NCI-H526 treated with DMSO at 0.1 percent for 48 hours (cell line): ENCODE data around the gene RGS9BP.
"Not testable (repeated sequence)": the region's sequence is repeated elsewhere in the genome, so short reads cannot be mapped to it uniquely, and the experiment has no call there.

Source experiments
- DNase-seq: peaks from one replicate; lab custom pipeline; 2025; lab: John Stamatoyannopoulos, UW

Gene RGS9BP

GRCh38 chr19:32675720-32676185 is at the start of gene RGS9BP:
Gene RGS9BP (plus strand): TSS chr19:32675848. CDS start chr19:32676264, 416 bp downstream.
- peak; percentile 46 for DNase-seq

GRCh38 chr19:32626969-32627368 is 48.7 kb upstream of the RGS9BP start:
- DNase-seq: no peak

GRCh38 chr19:32627714-32628270 is 47.9 kb upstream of the RGS9BP start:
- no peak for DNase-seq

- DNase-seq: no peak
These were observed 45.3 kb upstream of the RGS9BP start for GRCh38 chr19:32630338-32630737.

- no peak for DNase-seq
These were observed 44.3 kb upstream of the RGS9BP start for GRCh38 chr19:32631381-32631780.

- DNase-seq: no peak
These were observed 38.2 kb upstream of the RGS9BP start for GRCh38 chr19:32637480-32637879.

- no peak for DNase-seq
These were observed 37.0 kb upstream of the RGS9BP start for GRCh38 chr19:32638625-32639024.

GRCh38 chr19:32642771-32643170 is 32.9 kb upstream of the RGS9BP start:
- no peak for DNase-seq

- no peak for DNase-seq
These were observed 29.1 kb upstream of the RGS9BP start for GRCh38 chr19:32646556-32646955.

GRCh38 chr19:32647361-32647760 is 28.3 kb upstream of the RGS9BP start:
- DNase-seq: no peak

GRCh38 chr19:32649751-32650150 is 25.9 kb upstream of the RGS9BP start:
- DNase-seq: no peak

- no peak for DNase-seq
These were observed 25.0 kb upstream of the RGS9BP start for GRCh38 chr19:32650671-32651070.

GRCh38 chr19:32651729-32652140 is 23.9 kb upstream of the RGS9BP start:
- DNase-seq: no peak

GRCh38 chr19:32652331-32652730 is 23.3 kb upstream of the RGS9BP start:
- not testable (repeated sequence) for DNase-seq

- peak; percentile 37 for DNase-seq
These were observed 22.6 kb upstream of the RGS9BP start for GRCh38 chr19:32652894-32653598.

- DNase-seq: no peak
These were observed 22.1 kb upstream of the RGS9BP start for GRCh38 chr19:32653599-32653915.

- not testable (repeated sequence) for DNase-seq
These were observed 19.3 kb upstream of the RGS9BP start for GRCh38 chr19:32656379-32656778.

- DNase-seq: no peak
These were observed 17.6 kb upstream of the RGS9BP start for GRCh38 chr19:32658075-32658474.

GRCh38 chr19:32658527-32658926 is 17.1 kb upstream of the RGS9BP start:
- DNase-seq: no peak

- no peak for DNase-seq
These were observed 14.3 kb upstream of the RGS9BP start for GRCh38 chr19:32661318-32661717.

GRCh38 chr19:32662186-32662585 is 13.5 kb upstream of the RGS9BP start:
- no peak for DNase-seq

- DNase-seq: no peak
These were observed 9.6 kb upstream of the RGS9BP start for GRCh38 chr19:32666084-32666483.

GRCh38 chr19:32669310-32669709 is 6.3 kb upstream of the RGS9BP start:
- DNase-seq: no peak
